HG03469 (cell line): ENCODE results near the gene OXT.

Experiments used
- ATAC-seq: cut with Tn5 transposase; IDR thresholded peaks from one replicate; pipeline ENCODE4 v1.9.1; 2021; ENCODE audit warnings: mild to moderate bottlenecking, moderate library complexity, moderate number of reproducible peaks; ENCODE audit not compliant: unreplicated experiment

OXT gene

DNA sequence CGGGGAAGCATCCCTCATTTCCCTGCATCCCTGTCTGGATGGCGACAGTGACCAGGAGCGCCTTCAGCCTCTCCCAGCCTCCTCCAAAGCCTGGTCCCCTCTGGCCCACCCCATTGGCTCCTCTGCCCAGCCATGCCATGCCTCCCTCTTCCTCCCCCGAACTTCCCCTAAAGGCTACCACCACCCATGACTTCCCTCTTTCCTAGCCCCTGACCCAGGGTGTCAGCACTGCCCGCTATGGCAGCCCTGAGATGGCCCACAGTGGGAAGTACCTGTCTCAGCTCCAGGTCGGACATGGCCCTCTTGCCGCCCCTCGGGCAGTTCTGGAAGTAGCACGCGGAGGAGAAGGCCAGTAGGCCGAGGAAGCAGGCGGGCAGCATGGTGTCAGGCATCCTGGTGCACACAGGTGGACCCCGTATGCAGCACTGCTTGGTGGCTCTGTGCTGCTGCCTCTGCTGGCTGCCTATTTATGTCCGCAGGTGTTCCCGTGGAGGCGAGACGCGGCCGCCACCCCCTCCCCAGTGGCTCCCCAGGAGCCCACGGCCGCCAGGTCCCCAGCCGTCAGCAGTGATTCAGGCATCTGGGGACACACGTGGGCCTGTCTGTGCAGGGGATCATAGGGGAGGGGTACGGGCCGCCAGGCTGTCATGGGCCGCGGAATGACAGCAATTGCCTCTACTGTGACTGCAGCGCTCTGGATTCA is 13.0 kb downstream of the OXT start, which contains the start of gene AVP:
Gene AVP, minus strand, starts transcription at position 442 of the 703 bp plus-strand sequence. Its CDS starts 50 bp downstream, at position 392.
- ATAC-seq = no peak

DNA sequence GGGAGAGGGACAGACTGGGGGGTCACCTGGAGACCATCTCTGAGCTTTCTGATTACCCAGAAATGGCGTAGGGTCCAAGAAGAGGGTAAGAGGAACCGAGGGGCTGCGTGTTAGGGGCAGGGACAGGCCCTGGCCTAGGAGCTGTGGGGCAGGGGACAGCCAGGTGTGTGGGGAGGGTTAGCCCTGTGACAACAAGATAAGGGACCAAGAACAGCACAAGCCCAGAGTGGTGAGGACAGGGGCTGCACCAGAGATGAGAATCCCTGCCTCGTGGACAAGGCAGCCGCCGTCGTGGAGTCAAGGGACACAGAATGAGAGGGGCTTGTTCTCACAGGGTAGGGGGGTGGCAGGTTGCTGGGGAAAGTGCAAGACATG is 13.6 kb downstream of the OXT start:
- no peak for ATAC-seq

DNA sequence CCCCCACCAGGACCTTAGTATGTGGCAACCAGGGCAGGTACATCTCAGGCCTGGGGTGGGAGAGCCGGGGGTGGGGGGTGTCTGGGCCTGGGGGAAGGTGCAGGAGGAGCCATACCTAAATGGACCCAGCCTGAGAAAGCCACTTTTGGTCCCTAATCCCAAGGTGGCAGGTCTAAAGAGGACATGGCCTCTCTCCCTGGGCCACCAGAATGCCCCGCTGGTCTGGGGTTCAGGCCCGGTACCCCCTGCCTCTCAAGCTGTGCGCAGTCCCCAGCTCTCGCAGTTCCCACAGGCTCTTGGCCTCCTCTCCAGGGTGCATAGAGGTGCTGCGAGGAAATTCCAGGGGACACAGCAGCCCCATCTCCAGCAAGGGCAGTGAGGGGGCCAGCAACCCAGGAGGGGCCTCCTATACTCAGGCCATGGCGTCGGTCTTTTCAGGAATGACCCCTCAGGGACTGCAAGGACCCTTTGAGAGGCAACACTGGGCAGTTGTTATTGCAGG is 14.2 kb downstream of the OXT start:
- no peak for ATAC-seq

DNA sequence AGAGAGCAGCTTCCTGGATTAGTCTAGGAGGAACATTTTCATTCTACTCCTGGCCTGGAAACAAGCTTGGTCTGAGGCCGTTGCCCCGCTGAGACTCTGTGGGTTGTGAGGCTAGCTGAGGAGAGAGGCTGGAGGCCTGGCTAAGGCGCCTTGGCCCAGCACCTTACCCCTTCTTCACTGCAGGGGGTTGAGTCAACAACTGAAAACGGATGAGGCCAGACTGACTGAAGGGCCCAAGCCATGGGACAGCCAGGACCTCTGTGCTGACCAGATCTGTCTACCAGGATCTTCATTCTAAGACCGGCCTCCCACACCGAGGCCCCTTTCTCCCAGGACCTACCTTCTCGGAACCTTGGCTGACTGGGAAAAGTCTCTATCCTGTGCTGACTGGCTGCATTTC is 16.6 kb downstream of the OXT start:
- ATAC-seq = no peak

DNA sequence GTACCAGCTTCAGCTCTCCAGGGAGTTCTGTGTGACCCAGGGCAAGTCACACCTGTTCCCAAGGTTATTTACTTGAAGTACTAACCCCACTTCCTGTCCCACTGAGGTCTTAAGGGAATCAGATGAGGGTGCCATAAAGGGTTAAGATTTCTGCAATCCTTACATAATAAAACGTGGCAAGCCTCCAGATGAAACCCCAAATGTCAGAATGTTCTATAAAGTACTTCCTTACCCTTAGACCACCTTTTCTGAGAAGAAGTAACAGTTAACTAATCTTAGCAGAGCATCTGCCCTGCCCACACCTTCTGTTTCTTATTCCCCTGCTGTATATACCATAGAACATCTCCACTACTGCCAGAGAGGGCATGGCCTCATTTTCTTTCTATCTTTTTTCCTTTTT is 19.1 kb downstream of the OXT start:
- no peak for ATAC-seq

DNA sequence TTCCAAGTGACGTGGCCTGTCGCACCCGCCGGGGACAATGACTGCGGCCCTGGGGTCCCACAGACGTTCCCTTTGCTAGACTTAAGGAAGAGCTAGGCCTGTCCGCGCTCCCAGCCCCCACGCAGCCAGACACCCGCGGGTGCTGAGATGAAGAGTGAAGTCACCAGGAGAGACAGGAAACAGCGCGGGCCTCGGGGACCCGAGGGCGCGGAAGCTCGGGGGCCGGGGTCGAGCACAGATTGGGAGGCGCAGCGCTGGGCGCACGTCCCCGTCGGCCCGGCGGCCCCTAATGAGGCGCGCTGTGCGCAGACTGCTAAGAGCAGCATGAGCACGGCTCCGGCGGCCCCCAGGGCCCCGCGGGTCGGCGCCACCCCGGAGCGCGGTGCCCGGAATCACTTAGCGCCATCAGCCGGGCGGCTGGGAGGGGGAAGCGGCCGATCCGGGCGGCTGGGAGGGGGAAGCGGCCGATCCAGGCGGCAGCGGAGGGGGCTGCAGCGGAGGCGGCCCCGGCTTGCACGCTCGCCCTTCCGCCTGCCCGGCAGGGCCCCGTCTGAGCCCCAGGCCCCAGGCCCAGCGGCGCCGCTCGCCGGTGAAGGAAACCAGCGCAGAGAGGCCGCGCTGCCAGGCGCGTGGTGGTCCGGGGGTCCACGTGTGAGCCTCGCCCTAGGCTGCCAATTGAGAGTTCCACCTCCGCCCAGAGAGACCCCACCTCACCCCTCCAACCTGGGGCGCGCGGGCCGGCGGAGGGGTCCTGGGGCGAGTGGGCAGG is 21.4 kb downstream of the OXT start:
- ATAC-seq = no peak

DNA sequence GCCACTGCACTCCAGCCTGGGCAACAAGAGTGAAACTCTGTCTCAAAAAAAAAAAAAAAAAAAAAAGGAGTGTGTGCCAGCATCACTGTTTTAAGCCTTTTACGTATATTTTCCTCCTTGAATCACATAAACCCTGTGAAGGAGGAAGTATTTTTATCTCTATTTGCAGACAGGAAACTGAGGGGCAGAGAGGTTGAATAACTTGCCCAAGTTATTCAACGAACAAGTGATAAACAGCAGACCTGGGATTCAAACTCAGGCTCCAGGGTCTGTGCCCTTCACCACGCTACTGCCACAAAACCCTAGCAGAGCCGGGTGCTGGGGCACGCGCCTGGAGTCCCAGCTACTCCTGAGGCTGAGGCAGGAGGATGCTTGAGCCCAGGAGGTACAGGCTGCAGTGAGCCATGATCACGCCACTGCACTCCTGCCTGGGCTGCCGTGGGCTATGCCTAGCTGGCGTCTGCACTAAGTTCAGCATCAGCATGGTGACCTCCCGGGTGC is 22.5 kb downstream of the OXT start:
- ATAC-seq = no peak

DNA sequence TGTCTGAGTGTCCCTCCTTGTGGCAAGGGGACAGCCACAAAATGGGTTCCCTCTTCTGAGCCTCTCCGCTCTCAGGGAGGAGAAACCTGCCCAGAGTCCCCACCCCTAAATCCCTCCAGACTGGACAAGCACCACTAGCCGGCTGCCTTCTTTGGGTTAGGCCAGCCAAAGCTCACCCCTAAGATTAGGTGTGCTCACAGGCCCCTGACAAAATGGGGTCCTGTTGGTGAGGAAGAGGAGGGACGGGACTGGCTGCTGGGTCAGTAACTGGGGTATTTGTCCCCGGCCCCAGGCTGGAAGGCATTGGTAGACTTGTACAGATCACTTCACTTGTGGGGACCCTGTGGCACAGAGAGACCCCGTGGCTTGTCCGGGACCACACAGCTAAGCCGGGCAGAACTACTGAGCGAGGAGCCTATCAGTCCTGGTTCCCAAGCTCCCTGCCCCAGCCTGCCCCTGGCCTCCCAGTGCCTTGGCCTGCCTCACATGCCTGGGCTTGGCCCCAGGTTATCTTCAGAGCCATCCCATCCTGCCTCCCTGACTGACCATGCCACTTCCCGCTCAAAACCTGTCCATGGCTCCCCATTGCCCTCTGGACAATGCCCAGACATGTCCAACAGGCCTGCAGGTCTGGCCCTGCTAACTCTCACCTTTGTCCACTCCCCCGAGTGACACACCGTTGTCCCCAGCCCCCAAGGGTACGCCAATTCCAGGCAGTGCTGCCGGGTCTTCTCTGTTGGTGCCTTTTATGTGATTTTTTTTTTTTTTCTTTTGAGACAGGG is 23.6 kb downstream of the OXT start:
- ATAC-seq = no peak

DNA sequence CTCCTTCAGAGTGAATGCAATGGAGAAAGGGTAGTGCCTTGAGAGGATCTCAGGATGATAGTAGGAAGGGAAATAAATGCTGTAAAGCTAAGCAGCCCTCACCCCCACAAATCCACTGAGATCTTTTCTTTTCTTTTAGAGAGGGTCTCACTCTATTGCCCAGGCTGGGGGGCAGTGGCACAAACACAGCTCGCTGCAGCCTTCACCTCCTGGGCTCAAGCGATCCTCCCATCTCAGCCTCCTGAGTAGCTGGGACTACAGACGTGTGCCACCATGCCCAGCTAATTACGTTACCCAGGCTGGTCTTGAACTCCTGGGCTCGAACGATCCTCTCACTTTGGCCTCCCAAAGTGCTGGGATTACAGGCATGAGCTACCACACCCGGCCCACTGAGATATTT is 29.1 kb downstream of the OXT start:
- no peak for ATAC-seq

DNA sequence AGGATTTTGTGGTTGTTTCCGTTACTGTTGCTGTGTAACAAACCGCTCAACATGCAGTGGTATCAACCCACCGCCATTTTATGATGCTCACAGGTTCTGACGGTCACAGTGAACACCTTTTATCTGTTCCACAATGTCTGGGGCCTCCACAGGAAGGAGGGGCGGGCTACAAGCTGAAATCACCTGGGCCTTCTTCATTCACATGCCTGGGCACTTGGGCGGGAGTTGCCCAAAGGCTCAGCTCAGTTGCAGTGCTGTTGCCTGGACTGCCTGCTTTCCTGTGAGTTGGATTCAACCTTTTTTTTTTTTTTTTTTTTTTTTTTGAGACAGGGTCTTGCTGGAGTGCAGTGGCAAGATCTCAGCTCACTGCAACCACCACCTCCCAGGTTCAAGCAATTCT is 29.8 kb downstream of the OXT start:
- no peak for ATAC-seq

DNA sequence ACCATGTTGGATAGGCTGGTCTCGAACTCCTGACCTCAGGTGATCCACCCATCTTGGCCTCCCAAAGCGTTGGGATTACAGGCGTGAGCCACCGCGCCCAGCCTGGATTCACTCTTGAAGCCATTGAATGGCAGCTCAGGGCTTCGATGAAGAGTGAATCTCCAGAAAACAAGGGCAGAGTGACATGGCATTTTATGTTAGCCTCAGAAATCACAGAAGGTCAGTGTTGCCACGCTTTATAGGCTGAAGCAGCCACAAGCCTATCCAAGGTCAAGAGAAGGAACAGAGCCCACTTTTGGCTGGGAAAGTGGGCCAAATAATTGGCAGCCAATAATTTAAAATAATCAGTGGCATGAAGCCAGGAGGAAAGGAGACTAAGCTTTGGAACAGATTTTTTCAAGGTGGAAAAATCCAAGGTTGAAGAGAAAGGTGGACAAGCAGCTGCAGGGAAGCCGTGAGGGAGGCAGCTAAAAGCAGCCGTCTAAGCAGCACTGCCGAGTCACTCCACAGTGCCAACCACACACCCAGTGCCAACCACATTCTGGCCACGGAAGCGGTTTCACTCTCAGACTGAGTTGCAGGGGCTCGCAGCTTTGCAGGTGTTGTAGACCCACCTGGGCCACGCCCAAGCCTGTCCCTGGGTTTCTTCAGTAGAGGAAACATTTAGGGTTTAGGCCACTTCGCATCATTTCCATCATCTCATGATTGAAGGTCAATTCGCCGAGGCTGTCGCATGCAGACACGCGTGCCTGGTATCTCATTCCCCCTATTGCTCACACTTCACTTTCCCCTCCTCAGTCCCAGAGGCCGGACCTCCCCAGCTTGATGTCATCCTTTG is 30.5 kb downstream of the OXT start:
- no peak for ATAC-seq

DNA sequence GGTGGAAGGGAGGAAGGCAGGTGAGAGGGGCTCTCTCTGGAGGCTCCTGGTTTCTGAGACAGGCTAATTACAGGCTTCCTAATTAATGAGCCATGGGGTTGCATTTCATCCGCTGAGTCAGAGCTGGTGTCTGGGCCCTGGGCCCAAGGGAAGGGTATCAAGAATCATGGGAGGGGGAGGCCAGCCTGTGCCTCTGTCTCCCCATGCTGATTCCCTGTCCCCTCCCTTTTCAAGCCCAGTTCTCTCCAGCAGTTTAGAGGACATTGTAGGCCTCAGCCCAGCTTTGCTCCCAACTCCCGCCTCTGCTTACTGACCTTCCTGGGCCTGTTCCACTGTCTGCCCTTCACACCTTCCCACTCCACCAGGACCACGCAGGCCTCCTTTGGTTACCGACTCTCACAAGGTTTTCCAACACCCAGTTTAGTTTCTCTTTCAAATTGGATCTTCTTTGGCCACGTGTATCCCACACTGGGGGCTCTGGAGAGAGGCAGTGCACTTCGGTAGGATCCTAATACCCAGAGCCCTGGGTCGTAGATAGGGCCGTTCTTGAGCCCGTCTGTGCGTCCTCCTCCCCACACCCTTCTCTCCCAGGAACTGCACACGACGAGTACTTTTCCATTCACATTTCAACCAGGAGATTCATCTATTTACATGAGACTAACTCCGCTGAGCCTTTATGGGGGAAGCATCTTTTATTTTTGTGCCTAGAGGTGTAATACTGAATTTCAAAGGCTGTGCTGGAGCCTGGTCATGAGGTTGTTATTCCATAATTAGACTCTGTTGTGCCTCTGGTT is 31.4 kb downstream of the OXT start:
- no peak for ATAC-seq

DNA sequence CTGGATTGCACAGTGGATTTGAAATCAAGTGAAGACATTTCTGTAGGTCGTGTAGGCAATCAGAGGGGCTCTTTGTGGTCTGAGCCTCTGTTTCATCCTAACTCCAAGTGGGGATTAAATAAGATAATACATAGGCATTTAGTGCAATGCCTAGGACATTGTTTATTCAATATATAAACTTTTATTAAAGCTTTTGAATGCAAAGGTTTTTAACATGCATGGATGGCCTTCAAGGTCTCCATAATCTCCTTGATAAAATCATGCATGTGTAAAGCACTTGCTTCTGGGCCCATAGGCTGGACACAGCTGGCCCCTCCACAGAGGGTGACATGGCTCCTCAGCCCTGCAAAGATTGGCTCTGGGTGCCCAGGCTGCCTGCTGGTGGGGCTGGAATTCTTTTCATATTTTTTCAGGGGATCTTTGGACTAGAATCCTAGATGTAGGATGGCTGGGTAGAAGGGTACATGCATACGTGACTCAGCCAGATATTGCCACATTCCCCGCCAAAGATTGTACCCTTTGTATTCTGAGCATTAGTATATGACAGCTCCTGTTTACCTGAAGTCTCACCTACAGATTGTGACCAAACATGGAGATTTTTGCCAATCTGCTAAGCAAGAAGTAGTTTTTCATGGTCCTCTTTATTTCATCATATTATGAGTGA is 32.1 kb downstream of the OXT start:
- ATAC-seq = no peak

DNA sequence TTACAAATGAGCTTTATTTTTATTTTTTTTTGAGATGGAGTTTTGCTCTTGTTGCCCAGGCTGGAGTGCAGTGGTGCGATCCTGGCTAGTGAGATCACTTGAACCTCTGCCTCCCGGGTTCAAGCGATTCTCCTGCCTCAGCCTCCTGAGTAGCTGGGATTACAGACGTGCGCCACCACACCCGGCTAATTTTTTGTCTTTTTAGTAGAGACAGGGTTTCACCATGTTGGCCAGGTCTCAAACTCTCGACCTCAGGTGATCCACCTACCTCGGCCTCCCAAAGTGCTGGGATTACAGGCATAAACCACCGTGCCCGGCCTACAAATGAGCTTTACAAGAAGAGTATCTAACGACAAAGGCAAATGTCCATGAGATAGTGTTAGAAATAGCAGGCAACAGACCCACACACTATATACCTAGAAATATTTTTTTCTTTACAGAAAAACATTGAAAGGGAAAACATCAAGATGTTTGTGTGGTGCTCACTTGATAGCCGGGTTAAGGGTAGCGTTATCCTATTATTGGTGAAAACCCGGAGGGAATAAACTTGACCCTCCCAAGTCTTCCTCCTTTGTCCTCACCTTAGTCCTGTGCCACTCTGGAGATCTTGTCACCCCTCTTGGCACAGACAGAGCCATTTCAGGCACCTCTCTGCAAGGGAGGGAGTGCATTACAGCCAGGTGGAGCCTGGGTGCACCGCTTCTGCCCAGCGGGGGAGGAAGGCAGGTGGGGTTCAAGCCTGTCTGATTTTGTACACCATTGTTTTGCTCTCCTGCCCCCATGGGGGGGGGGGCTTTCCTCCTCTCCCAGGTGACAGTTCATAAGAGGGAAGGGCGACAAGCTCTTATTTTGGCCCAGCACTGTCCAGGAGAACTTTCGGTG is 34.1 kb downstream of the OXT start:
- no peak for ATAC-seq

DNA sequence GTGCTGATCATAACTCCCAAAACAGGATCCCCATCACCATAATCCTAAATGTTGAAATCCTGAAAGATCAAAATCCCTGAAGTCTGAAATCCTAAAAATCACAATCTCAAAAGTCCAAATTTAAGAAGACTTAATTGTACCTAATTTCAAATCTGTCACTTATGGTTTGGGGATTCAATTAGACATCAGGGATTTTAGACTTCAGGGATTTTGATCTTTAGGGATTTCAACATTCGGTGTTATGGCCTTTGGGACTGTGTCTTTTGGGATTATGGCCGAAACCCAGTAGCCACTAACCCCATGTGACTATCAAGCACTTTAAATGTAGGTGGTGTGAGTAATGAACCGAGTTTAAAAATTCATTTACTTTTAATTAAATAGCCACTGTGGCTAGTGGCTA is 34.8 kb downstream of the OXT start:
- ATAC-seq = no peak

DNA sequence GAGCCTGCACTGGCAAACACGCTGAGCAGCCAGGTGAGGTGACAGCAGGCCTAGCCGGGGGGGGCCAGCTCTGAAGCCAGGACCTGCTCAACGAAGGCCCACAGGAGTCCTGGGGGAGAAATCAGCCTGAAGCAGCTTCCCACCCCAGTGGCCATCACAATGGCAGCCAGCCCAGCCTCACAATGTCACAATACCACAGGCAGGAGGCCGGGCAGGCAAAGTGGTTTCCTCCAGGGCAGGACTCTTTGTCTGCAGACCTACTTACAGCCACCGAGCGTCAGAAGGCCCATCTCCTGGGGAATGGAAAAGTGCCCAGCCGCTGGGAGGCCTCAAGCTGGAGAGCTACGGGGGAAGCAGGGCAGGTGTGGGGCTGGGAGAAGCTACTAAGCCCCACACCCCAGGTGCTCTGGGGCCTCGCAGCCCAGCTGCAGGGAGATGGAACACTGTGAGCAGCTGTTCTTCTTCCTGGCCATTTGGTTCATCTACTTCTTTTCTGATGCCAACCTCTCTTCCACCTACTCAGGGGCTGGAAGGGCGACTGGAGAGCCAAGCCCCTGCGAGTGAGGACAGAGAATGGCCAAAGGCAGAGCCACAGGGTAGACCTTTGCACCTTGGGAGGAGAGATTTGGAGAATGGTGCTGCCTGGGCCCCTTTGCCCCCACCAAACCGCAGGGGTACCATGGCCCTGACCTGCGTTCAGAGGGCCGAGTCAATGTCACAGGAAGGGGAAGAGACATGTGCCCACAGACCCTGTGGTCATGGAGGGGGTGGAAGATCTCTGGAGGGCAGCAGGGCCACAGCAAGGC is 35.4 kb downstream of the OXT start:
- no peak for ATAC-seq

DNA sequence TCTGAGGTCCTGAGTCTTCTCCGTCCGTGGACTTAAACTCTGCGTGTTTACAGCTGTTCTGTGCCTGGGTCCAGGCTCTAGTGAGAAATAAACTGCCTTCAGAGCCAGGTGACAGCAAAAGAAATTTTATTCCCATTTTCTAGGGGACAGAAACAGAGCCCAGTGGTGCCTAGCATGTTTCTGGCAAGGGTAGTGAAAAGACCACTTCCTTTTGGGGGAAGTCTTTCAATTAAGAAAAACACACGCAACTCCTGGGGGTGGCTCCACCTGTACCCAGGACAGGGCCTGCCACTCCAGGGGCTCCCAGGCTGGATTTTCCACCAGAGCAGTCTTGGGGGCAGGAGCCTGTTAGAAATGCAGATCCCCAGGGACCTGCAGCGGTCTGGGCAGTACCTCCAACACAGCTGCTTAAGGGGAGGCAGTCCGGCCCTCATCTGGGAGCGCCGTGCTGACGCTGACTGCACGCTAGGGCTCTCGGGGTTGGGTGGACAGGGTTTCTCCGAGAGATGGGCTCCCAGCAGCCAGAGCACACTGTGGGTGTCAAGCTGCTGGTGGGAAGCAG is 36.1 kb downstream of the OXT start:
- no peak for ATAC-seq
